Right atrium auricular region (tissue), 2 donors: ENCODE data around the gene DHCR7. TPM values are rescaled to one million over a fixed set of nuclear protein-coding genes. Genes with fewer than 3 reads are reported as not detected.

ENCODE experiments used
- DNase-seq: peaks from one replicate; pipeline ENCODE4 v3.0.0-alpha.2; 2019; ENCODE audit warnings: low spot score
- H3K27ac ChIP-seq, 2 donors: fragments of 200-600 bp; sonication (generic); 1 replicate in 1 of 2; 2 replicates in 1 of 2; pipeline ENCODE4 v1.5.1; 2016 to 2019
- H3K27me3 ChIP-seq, 2 donors: fragments of 200-600 bp; sonication (generic); one replicate each; pipeline versions ENCODE4 v1.5.1 to v1.6.0; 2017 to 2019
- H3K36me3 ChIP-seq: fragments of 200-600 bp; sonication (generic); one replicate; pipeline ENCODE4 v1.5.1; 2016
- H3K4me1 ChIP-seq, 2 donors: fragments of 200-600 bp; sonication (generic); one replicate each; pipeline versions ENCODE4 v1.5.1 to v1.6.0; 2017 to 2019
- H3K4me3 ChIP-seq, 2 donors: fragments of 200-600 bp; sonication (generic); 1 replicate in 1 of 2; 2 replicates in 1 of 2; pipeline ENCODE4 v1.5.1; 2017 to 2019; ENCODE audit warnings: mild to moderate bottlenecking in 1 of 2, moderate library complexity in 1 of 2
- H3K9me3 ChIP-seq, 2 donors: fragments of 200-600 bp; sonication (generic); one replicate each; pipeline ENCODE4 v1.5.1; 2019
- total RNA-seq, 2 donors: library from RNA; depleted of rRNA; stranded (reverse); fragments of >200 nt; gene quantifications; one replicate each; pipeline ENCODE4 v1.1.0, GENCODE V29; 2016
- TF ChIP-seq, protein P1 (sequence below), 2 donors: fragments of 200-600 bp; sonication (generic); IDR thresholded peaks; one replicate each; pipeline ENCODE4 v1.5.1; 2019; ENCODE audit warnings: antibody characterized with exemption in 2 of 2

The DHCR7 gene
- total RNA-seq, 2 donors from 2014 or later, result 26.8 to 37.6 TPM

DNA sequence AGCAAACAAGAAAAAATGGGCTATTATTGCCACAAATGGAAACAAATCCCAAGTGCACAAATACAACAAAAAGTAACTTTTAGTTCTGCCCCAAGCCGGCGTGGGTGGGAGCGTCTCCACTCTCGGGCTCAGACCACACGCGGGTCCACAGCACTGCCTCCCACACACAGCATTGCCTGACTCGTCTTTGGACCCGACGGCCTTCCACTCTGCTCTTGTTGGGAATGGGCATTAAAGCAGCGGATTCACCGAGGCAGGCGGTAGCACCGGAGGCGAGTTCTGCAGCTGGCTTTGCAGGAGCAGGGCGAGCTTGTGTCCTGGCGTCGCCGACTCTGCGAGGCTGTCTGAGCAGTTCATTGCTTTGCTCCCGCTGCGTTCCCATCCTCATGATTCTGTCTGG, 27.8 kb upstream of the DHCR7 start:
- no peak for DNase-seq
- TF ChIP-seq, protein P1, sequence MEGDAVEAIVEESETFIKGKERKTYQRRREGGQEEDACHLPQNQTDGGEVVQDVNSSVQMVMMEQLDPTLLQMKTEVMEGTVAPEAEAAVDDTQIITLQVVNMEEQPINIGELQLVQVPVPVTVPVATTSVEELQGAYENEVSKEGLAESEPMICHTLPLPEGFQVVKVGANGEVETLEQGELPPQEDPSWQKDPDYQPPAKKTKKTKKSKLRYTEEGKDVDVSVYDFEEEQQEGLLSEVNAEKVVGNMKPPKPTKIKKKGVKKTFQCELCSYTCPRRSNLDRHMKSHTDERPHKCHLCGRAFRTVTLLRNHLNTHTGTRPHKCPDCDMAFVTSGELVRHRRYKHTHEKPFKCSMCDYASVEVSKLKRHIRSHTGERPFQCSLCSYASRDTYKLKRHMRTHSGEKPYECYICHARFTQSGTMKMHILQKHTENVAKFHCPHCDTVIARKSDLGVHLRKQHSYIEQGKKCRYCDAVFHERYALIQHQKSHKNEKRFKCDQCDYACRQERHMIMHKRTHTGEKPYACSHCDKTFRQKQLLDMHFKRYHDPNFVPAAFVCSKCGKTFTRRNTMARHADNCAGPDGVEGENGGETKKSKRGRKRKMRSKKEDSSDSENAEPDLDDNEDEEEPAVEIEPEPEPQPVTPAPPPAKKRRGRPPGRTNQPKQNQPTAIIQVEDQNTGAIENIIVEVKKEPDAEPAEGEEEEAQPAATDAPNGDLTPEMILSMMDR (IDR thresholded peaks at IDR 0.05), result no peak
- Histone ChIP-seq H3K4me3 (no peak overlapping the region), H3K27ac (no peak overlapping the region), H3K9me3 (no peaks in the 10 kb centered on the region), H3K4me1 (no peaks in the 10 kb centered on the region), H3K36me3 (peaks cover 77% of the 10 kb centered on the region), H3K27me3 (no peaks in the 10 kb centered on the region)

DNA sequence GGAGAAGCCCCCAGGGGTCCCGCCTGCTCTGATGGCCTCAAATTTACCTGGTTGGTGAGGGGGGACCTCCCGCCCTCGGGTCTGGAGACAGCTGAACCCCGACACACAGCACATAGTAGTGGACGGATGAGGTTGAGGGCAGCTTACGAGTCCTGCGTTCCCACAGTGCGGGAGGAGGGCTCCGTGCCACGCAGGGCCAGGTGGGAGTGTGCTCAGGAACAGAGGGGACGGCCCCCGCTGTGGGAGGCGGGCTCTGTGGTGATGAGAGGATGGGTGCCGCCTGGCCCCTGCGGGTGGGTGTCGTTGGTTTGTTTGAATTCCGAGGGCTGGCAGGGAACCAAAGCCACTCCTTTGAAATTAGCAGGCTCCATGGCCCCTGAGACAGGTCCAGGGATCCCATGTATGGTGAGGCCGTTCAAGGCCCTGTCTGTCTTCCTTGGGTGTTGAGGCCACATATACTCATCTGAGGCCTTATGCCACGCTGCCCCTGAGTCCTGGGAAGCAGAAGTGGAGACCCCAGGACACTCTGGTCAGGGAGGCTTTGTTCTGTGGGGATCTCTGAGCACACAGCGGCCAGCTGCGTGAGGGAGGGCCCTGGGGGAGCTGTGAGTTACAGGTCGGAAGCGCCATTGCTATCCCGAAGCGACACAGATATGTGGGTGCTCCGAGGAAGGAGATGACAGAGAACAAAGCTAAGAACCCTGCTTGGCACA, 26.7 kb upstream of the DHCR7 start:
- Histone ChIP-seq H3K36me3 (peaks cover 66% of the 10 kb centered on the region), H3K9me3 (no peaks in the 10 kb centered on the region), H3K4me1 (no peaks in the 10 kb centered on the region), H3K4me3 (no peak overlapping the region), H3K27me3 (no peaks in the 10 kb centered on the region), H3K27ac (no peak overlapping the region)
- DNase-seq, result no peak
- TF ChIP-seq, protein P1 (IDR thresholded peaks at IDR 0.05), result no peak

DNA sequence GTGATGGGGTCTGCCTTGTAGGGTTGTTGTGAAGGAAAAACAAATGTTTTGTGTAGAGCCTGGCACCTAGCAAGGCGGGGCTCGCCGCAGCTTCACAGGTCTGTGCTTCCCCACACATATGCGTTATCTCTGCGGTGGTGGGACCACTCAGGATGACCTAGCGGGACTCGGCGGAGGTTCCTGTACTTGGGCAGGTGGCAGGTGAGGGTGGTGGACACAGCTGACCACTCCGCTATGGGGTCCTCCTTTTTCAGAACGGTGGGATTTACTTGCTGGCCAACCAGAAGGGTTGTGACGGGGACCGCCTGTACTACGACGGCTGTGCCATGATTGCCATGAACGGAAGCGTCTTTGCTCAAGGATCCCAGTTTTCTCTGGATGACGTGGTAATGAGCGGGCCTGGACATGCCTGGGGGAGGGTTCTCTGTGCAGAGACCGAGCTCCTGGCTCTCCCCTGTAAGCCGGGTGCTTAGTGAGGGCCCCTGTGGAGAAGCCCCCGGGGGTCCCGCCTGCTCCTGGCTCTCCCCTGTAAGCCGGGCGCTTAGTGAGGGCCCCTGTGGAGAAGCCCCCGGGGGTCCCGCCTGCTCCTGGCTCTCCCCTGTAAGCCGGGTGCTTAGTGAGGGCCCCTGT, 26.1 kb upstream of the DHCR7 start:
- TF ChIP-seq, protein P1 (IDR thresholded peaks at IDR 0.05), result no peak
- no peaks in the 10 kb centered on the region for H3K9me3 ChIP-seq
- H3K4me3 ChIP-seq, result no peak overlapping the region
- H3K36me3 ChIP-seq, result peaks cover 60% of the 10 kb centered on the region
- no peaks in the 10 kb centered on the region for H3K27me3 ChIP-seq
- H3K4me1 ChIP-seq, result no peaks in the 10 kb centered on the region
- no peak overlapping the region for H3K27ac ChIP-seq
- no peak for DNase-seq

DNA sequence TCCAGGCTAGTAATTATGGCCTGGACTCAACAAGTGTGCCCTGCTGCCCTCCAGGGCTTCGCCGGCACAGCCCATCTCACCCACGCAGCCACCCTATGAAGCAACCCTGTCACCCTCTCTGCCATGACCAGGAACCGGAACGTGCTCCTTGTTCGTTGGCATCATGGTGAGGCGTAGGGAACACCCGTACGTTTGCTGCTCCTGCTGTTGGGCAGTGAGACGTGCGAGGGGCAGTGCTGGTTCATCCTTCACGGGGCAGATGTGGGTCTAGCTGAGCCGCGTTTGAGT, 25.5 kb upstream of the DHCR7 start:
- no peaks in the 10 kb centered on the region for H3K27me3 ChIP-seq
- DNase-seq, result no peak
- H3K27ac ChIP-seq, result no peak overlapping the region
- H3K4me3 ChIP-seq, result no peak overlapping the region
- TF ChIP-seq, protein P1 (IDR thresholded peaks at IDR 0.05), result no peak
- H3K4me1 ChIP-seq, result no peaks in the 10 kb centered on the region
- no peaks in the 10 kb centered on the region for H3K9me3 ChIP-seq
- peaks cover 54% of the 10 kb centered on the region for H3K36me3 ChIP-seq

DNA sequence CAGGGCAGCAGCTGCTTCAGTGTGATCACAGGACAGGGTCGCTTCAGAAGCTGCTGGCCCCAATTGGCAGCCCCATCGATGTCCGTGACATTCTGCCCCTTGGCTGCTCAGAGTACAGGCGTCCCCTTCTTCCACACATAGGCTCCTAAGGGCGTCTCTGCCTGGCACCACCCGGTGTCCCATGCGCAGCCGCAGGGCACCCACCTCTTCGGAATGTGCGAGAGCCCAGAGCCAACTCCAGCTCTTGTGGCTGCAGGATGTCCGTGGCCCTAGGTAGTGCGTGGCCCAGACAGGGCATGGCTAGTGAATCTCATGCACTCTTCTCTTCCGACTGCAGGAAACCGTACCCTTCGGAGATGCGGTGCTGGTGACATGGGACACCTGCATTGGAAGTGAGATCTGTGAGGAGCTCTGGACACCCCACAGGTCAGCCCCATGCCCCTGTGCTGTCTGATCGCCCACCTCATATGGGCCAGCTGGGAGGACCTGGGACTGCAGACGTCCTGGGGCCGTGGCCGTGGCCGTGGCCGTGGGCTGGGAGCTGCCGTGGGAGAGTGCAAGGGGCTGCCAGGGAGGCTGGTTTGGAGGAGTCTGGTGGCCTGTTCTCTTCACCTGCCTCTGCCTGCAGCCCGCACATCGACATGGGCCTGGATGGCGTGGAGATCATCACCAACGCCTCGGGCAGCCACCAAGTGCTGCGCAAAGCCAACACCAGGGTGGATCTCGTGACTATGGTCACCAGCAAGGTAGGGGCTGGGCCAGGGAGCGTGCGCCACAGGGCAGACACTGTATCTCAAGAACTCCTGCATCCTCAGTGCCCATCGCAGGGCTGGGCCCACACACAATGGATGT, 25.0 kb upstream of the DHCR7 start:
- H3K36me3 ChIP-seq, result peaks cover 49% of the 10 kb centered on the region
- DNase-seq, result no peak
- H3K27ac ChIP-seq, result no peak overlapping the region
- TF ChIP-seq, protein P1 (IDR thresholded peaks at IDR 0.05), result no peak
- H3K4me1 ChIP-seq, result no peaks in the 10 kb centered on the region
- H3K4me3 ChIP-seq, result no peak overlapping the region
- H3K27me3 ChIP-seq, result no peaks in the 10 kb centered on the region
- H3K9me3 ChIP-seq, result no peaks in the 10 kb centered on the region
